ENCODE results near the gene HDGFL2.

The HDGFL2 gene

GRCh38 chr19:4471403-4472173 lies 509 bp upstream of the HDGFL2 start:
- ATAC-seq (peak; percentile 93), DNase-seq (peak; percentile 97)

GRCh38 chr19:4473011-4473762 lies 1.1 kb downstream of the HDGFL2 start:
- DNase-seq, result no peak
- ATAC-seq, result no peak

GRCh38 chr19:4473763-4474513 lies 1.8 kb downstream of the HDGFL2 start:
- ATAC-seq, result no peak

GRCh38 chr19:4474514-4475022 lies 2.5 kb downstream of the HDGFL2 start:
- DNase-seq (peak; percentile 44), ATAC-seq (no peak)

More at GRCh38 chr19:4473763-4474513, 1.8 kb downstream of the HDGFL2 start:
- DNase-seq, result no peak

- no peak for ATAC-seq
Observed at GRCh38 chr19:4477034-4477801, 5.1 kb downstream of the HDGFL2 start.

GRCh38 chr19:4482721-4483364 lies 10.7 kb downstream of the HDGFL2 start:
- DNase-seq (no peak), ATAC-seq (no peak)

More at GRCh38 chr19:4477034-4477801, 5.1 kb downstream of the HDGFL2 start:
- no peak for DNase-seq

GRCh38 chr19:4483385-4483784 lies 11.3 kb downstream of the HDGFL2 start:
- no peak for DNase-seq

GRCh38 chr19:4487572-4487971 lies 15.5 kb downstream of the HDGFL2 start:
- DNase-seq (no peak), ATAC-seq (no peak)

More at GRCh38 chr19:4483385-4483784, 11.3 kb downstream of the HDGFL2 start:
- ATAC-seq, result peak; percentile 19

- ATAC-seq (no peak), DNase-seq (no peak)
Observed at GRCh38 chr19:4488496-4488895, 16.4 kb downstream of the HDGFL2 start.

- DNase-seq (no peak), ATAC-seq (no peak)
Observed at GRCh38 chr19:4491446-4491845, 19.3 kb downstream of the HDGFL2 start.

- no peak for DNase-seq
- no peak for ATAC-seq
Observed at GRCh38 chr19:4492337-4493103, 20.4 kb downstream of the HDGFL2 start.

GRCh38 chr19:4493104-4493928 lies 21.2 kb downstream of the HDGFL2 start:
- DNase-seq, result no peak
- no peak for ATAC-seq

- no peak for DNase-seq
- no peak for ATAC-seq
Observed at GRCh38 chr19:4493929-4494690, 22.0 kb downstream of the HDGFL2 start.

GRCh38 chr19:4494691-4495064 lies 22.6 kb downstream of the HDGFL2 start:
- DNase-seq (no peak), ATAC-seq (no peak)

GRCh38 chr19:4495471-4495870 lies 23.4 kb downstream of the HDGFL2 start:
- no peak for DNase-seq

GRCh38 chr19:4496304-4496703 lies 24.2 kb downstream of the HDGFL2 start:
- ATAC-seq (no peak), DNase-seq (no peak)

More at GRCh38 chr19:4495471-4495870, 23.4 kb downstream of the HDGFL2 start:
- ATAC-seq, result no peak

GRCh38 chr19:4497770-4498389 lies 25.8 kb downstream of the HDGFL2 start:
- no peak for DNase-seq
- ATAC-seq, result no peak

- DNase-seq (no peak), ATAC-seq (no peak)
Observed at GRCh38 chr19:4498694-4499093, 26.6 kb downstream of the HDGFL2 start.
